Heart left ventricle (tissue), 16 donors: ENCODE results near the gene SRCIN1. TPM values are rescaled to one million over a fixed set of nuclear protein-coding genes. Genes with fewer than 3 reads are reported as not detected.
"Not testable (repeated sequence)": the region's sequence is repeated elsewhere in the genome, so short reads cannot be mapped to it uniquely, and the experiment has no call there.

Experiments used
- ATAC-seq, 4 donors: fragments of 200-7000 bp; cut with Tn5 transposase; one replicate each; pipeline ENCODE4 v1.9.1; 2020 to 2022; ENCODE audit warnings: moderate library complexity in 4 of 4, mild to moderate bottlenecking in 3 of 4, moderate number of reproducible peaks in 1 of 4
- DNase-seq, 5 donors: peaks; one replicate each; pipeline ENCODE4 v3.0.0-alpha.2; 2020
- H3K27ac ChIP-seq, 12 donors: fragments of 200-600 bp; sonication (generic) in 4 of 12; one replicate each; pipeline versions ENCODE4 v1.5.0 to v1.8.0; 2016 to 2022; ENCODE audit warnings: mild to moderate bottlenecking in 2 of 12
- H3K27me3 ChIP-seq, 9 donors: fragments of 200-600 bp; sonication (generic) in 2 of 9; one replicate each; pipeline versions ENCODE4 v1.5.1 to v1.8.0; 2016 to 2022; ENCODE audit warnings: mild to moderate bottlenecking in 3 of 9
- H3K36me3 ChIP-seq, 9 donors: fragments of 200-600 bp; sonication (generic) in 2 of 9; one replicate each; pipeline versions ENCODE4 v1.5.0 to v1.8.0; 2018 to 2022; ENCODE audit warnings: mild to moderate bottlenecking in 2 of 9
- H3K4me1 ChIP-seq, 12 donors: fragments of 200-600 bp; sonication (generic) in 4 of 12; one replicate each; pipeline versions ENCODE4 v1.5.0 to v1.8.0; 2016 to 2022; ENCODE audit warnings: mild to moderate bottlenecking in 3 of 12
- H3K4me3 ChIP-seq, 12 donors: fragments of 200-600 bp; sonication (generic) in 4 of 12; one replicate each; pipeline versions ENCODE4 v1.5.0 to v1.8.0; 2017 to 2022; ENCODE audit warnings: mild to moderate bottlenecking in 9 of 12, moderate library complexity in 4 of 12
- H3K9me3 ChIP-seq, 12 donors: fragments of 200-600 bp; sonication (generic) in 4 of 12; one replicate each; pipeline versions ENCODE4 v1.5.0 to v1.8.0; 2016 to 2022; ENCODE audit warnings: mild to moderate bottlenecking in 1 of 12
- POLR2A ChIP-seq, 2 donors: fragments of 450-650 bp; IDR thresholded peaks; one replicate each; pipeline ENCODE4 v1.6.1; 2017; ENCODE audit warnings: antibody characterized with exemption in 2 of 2, mild to moderate bottlenecking in 2 of 2, moderate library complexity in 2 of 2
- WGBS, 4 donors: extraction: QIAGEN DNeasy Blood & Tissue Kit in 2 of 4; methylation state at CpG; one replicate each; pipeline versions ENCODE4 v1.1.5 to v1.1.7; 2013 to 2018; 5-methylcytosine and 5-hydroxymethylcytosine counted together
- intact Hi-C, 10 donors: fragments of 100-400 bp; cut with DNase I; formaldehyde crosslinking; loops; one replicate each; pipeline versions ENCODE4 v1.11.1 to v1.14.2; 2022
- polyA plus RNA-seq, 2 donors: library from polyadenylated mRNA; stranded (reverse); fragments of 200-250 nt; gene quantifications; one replicate each; pipeline ENCODE4 v1.2.3, GENCODE V29; 2013
- total RNA-seq, 9 donors: library from RNA; depleted of rRNA in 2 of 9; stranded (reverse); fragments of >200 nt in 2 of 9; fragmentation: NEBNext Ultra II Directional in 3 of 9; extraction: Animal tissue kit (Norgen Biotek cat#: 25700) in 3 of 9; gene quantifications; one replicate each; pipeline versions ENCODE4 v1.1.0 to v1.2.4, GENCODE V29; 2016 to 2023
- TF ChIP-seq, protein P1 (sequence below), 12 donors: fragments of 200-600 bp; sonication (generic) in 4 of 12; IDR thresholded peaks; one replicate each; pipeline versions ENCODE4 v1.5.0 to v1.8.0; 2018 to 2022; ENCODE audit warnings: antibody characterized with exemption in 12 of 12, mild to moderate bottlenecking in 5 of 12
- donor health status: ischemic (EF 13 %, LVEDD 7.1; RV severe dilation, severe dysfunction).
- donor health status: healthy with polysubstance abuse.
- donor health status: DM: no; HTN: yes; CAD: no.
- donor health status: DM: no; HTN: no; CAD: no.
- donor health status: ischemic (EF 25% LVEDD 6.9; RV normal size, moderate dysfunction).
- donor health status: ischemic (EF 25% LVEDD 5.7; RV mildly dilated, moderate dysfunction).
- donor health status: healthy.
- donor health status: DM: yes; HTN: yes; CAD: no.
- donor health status: ischemic (EF 35%, LVEDD 5.7; RV mildly dilated, moderate dysfunction).
- donor health status: nonischemic (EF 11% LVEDD 7.7; RV severe dilation, severe dysfunction).
- donor health status: DM: yes; HTN: yes; CAD: no.
- donor health status: PGD.
- donor health status: ischemic (EF 29% LVEDD 5.4; RV normal size, mild dysfunction).
- donor health status: nonischemic (EF 23%, LVEDD 6.1; RV moderate dilation, normal function).

The SRCIN1 gene
- total and polyA plus RNA-seq, 11 donors = 0.19 to 1.7 (median 0.95) TPM

DNA sequence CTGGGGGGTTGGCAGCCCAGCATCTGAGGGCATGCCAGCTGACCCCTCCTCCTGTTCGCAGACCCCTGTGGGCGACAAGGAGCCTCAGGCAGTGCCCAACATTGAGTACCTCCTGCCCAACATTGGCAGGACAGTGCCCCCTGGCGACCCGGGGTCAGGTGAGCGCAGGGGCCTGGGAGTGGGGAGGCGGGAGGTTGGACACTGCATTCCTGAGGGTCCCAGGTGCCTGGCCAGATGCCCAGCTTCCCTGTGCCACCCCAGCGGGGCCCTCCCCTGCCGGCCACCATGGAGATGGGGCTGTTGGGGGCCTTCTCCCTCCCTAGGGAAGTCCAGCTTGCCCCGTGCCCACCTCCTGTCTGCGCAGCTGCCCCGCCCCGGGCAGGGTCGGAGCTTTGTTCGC is 107.4 kb downstream of the SRCIN1 start:
- 86 to 90% (median 87%) methylated on average over 8 to 14 of the region's 14 CpGs for WGBS, 4 donors
- DNase-seq (no peak), ATAC-seq (no peak)
- intact Hi-C loops = no loop called here
- no peak overlapping the region for H3K27ac ChIP-seq
- H3K4me3 ChIP-seq = no peak overlapping the region
- H3K4me1 ChIP-seq = no peaks in the 10 kb centered on the region
- peaks cover 0 to 94% (median 75%) of the 10 kb centered on the region in 9 donors for H3K36me3 ChIP-seq
- no peaks in the 10 kb centered on the region for H3K27me3 ChIP-seq
- no peaks in the 10 kb centered on the region for H3K9me3 ChIP-seq
- TF ChIP-seq, protein P1, sequence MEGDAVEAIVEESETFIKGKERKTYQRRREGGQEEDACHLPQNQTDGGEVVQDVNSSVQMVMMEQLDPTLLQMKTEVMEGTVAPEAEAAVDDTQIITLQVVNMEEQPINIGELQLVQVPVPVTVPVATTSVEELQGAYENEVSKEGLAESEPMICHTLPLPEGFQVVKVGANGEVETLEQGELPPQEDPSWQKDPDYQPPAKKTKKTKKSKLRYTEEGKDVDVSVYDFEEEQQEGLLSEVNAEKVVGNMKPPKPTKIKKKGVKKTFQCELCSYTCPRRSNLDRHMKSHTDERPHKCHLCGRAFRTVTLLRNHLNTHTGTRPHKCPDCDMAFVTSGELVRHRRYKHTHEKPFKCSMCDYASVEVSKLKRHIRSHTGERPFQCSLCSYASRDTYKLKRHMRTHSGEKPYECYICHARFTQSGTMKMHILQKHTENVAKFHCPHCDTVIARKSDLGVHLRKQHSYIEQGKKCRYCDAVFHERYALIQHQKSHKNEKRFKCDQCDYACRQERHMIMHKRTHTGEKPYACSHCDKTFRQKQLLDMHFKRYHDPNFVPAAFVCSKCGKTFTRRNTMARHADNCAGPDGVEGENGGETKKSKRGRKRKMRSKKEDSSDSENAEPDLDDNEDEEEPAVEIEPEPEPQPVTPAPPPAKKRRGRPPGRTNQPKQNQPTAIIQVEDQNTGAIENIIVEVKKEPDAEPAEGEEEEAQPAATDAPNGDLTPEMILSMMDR (IDR thresholded peaks at IDR 0.05) = no peak
- TF ChIP-seq POLR2A (IDR thresholded peaks at IDR 0.05) = no peak

DNA sequence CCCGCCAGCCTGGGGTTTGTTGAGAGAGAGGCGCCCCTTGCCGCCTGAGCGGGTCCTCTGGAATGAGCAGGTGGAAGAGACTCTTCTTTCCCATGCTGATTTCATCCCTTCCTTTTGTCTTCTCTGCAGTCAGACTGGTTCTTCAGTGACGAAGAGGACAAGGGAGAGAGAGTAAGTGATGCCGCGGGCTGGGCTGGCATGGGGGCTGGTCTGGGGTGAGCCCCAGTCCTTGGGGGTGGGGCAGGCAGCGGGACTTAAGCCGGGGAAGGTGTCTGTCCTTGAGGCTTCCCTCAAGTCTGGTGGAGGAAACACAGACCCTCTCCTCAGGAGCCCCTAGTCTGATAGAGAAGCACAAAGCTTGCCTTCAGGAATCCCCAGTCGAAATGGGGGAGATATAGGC is 108.1 kb downstream of the SRCIN1 start:
- intact Hi-C loops, H3K27ac ChIP-seq, H3K9me3 ChIP-seq, H3K4me1 ChIP-seq, DNase-seq, ATAC-seq, H3K4me3 ChIP-seq, H3K27me3 ChIP-seq: not testable (repeated sequence)
- H3K36me3 ChIP-seq = peaks cover 0 to 94% (median 75%) of the 10 kb centered on the region in 9 donors
- 86 to 92% (median 92%) methylated on average over 9 to 10 of the region's 10 CpGs for WGBS, 4 donors

DNA sequence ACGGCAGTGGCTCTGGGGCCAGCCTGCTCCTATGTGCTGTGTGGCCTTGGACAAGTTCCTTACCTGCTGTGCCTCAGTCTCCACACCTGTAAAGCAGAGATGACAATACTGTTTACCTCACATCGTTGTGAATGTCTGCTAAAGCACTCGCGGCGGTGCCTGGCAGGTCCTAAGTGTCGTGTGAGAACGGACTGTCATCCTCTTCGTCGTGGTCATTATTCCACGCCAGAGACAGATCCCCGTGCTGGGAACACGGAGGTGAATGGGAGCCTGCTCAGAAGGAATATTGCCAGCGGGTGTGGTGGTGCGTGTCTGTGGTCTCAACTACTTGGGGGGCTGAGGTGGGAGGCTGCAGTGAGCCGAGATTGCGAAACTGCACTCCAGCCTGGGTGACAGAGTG is 111.6 kb downstream of the SRCIN1 start:
- intact Hi-C loops = loop anchor here in 6 of 10 donors (5.0 kb wide), 2 partner anchors 72 to 173 kb away; no protein-coding TSS in a partner anchor

DNA sequence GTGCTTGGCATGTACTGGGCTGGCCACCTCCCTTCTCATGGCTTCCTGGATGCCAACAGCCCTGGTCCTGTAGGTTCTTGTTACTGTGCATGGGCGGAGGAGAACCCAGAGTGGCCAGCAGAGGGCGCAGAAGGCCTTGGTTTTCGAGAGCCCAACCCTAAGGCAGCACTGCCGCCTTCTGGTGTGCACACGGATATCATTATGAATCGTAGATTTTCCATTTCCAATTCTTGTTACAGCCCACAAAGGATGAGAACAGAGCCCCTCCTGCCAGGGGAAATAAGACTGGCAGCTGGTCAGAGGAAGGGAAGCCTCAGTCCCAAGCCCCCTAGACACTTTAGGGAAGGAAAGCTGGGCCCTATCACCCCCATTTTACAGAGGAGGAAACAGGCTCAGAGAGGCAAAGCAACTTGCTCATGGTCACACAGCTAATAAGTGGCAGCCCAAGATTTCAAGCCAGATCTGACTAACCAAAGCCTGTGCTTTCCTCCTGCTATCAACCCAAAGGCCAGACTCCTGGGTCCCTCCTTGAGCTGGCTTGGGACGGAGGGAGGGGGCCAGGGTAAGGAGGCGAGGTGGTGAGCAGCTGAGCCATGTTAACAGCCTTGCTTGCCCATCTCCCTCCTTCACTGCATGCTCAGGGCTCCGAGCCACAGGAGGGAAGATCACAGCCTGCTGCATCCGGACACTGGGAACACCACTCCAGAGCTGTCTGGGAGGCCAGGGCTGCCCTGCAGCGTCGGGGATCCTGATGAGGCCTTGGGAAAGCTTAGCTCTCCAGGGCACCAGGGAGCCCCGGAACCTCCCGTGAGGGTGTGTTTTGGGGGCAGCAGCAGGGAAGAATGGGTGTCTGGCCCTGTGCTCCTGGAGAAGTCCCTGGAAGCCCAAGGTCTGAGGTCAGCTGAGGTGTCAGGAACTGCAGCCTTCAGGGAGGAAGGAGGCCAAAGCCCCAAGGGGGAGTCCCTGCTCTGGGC is 113.4 kb downstream of the SRCIN1 start:
- H3K36me3 ChIP-seq = peaks cover 0 to 97% (median 67%) of the 10 kb centered on the region in 9 donors
- ATAC-seq (peak in 3 of 4 donors; percentile 68 to 76 (median 76)), DNase-seq (peak; percentile 81 to 94 (median 91))
- H3K27ac ChIP-seq, H3K9me3 ChIP-seq, H3K4me3 ChIP-seq, H3K27me3 ChIP-seq, H3K4me1 ChIP-seq: not testable (repeated sequence)
- 54 to 81% (median 56%) methylated on average over 5 to 14 of the region's 14 CpGs for WGBS, 4 donors
- intact Hi-C loops = loop anchor here in 7 of 10 donors (1.0 to 5.0 kb wide), 3 partner anchors 70 to 175 kb away; no protein-coding TSS in a partner anchor
- TF ChIP-seq, protein P1 (IDR thresholded peaks at IDR 0.05) = peak; percentile 47 to 80 (median 61)

More for the DNA sequence above, 111.6 kb downstream of the SRCIN1 start:
- not testable (repeated sequence) for H3K27ac ChIP-seq, H3K4me1 ChIP-seq, H3K4me3 ChIP-seq, ATAC-seq, H3K27me3 ChIP-seq, H3K9me3 ChIP-seq
- DNase-seq = peak in 1 of 5 donors; percentile 56
- 92 to 95% (median 92%) methylated on average over 15 to 16 of the region's 16 CpGs for WGBS, 4 donors
- peaks cover 0 to 96% (median 79%) of the 10 kb centered on the region in 9 donors for H3K36me3 ChIP-seq

DNA sequence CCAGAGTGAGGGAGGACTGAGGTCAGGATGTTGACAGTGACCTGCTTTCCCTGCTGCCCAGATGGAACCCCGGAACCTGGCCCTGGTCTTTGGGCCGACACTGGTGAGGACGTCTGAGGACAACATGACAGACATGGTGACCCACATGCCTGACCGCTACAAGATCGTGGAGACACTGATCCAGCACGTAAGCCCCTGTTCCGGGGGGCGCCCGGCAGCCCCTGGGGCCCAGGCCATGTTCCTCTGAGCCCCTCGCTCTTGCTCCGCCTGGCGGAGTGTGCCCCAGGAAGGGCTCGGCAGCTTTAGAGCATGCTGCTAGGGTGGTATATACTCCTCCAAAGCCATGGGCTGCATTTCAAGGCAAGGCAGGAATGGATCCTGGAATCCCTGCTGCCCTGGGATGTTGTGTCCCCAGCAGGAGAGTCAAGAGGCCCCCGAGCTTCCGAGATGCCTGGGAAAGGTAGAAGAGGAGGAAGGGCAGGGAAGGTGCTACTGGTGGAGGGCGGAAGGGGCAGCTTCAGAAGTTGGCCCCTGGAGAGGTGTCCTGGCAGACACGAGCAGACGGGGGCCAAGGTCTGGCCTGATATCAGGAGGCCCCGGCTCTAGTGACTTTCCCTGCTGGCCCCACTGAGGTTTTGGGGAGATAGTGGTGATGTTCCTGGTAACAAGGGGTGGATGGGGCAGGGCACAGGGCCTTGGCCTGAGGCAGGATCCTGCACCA is 114.2 kb downstream of the SRCIN1 start:
- DNase-seq = peak in 1 of 5 donors; percentile 7
- intact Hi-C loops = loop anchor here in 7 of 10 donors (1.0 to 5.0 kb wide), 3 partner anchors 69 to 176 kb away; no protein-coding TSS in a partner anchor
- WGBS, 4 donors = 81 to 87% (median 82%) methylated on average over 18 to 19 of the region's 19 CpGs
- not testable (repeated sequence) for H3K4me3 ChIP-seq, H3K4me1 ChIP-seq, H3K27me3 ChIP-seq, H3K9me3 ChIP-seq, H3K27ac ChIP-seq, ATAC-seq
- peaks cover 0 to 96% (median 65%) of the 10 kb centered on the region in 9 donors for H3K36me3 ChIP-seq

DNA sequence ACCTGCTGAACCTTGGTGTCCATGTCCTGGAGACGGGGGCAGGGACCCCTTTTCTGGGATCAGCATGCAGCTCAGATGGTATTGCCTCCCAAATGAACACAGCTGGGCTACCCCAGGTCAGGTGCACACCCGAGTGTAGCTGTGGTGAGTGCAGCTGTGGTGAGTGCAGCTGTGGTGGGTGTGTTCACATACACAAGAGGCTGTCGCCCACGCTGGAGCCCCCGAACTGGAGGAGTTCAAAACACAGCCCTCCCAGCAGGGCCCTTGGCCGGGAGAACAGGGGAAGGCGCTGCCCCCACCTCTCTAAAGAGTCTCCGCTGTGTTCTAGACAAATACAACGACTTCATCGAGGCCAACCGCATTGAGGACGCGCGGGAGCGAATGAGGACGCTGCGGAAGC is 116.0 kb downstream of the SRCIN1 start:
- ATAC-seq, H3K4me3 ChIP-seq, H3K27ac ChIP-seq, H3K27me3 ChIP-seq, H3K9me3 ChIP-seq: not testable (repeated sequence)
- peaks cover 0 to 22% (median 5%) of the 10 kb centered on the region in 12 donors for H3K4me1 ChIP-seq
- DNase-seq = peak in 1 of 5 donors; percentile 33
- H3K36me3 ChIP-seq = peaks cover 0 to 87% (median 52%) of the 10 kb centered on the region in 9 donors
- WGBS, 4 donors = 79 to 86% (median 83%) methylated on average over 8 to 17 of the region's 17 CpGs
- intact Hi-C loops = loop anchor here (5.0 to 10.0 kb wide), 6 partner anchors 47 to 178 kb away; partner anchors contain the start of genes SOCS7 (in 3 of the 10) and GPR179 (in 1 of the 10)

DNA sequence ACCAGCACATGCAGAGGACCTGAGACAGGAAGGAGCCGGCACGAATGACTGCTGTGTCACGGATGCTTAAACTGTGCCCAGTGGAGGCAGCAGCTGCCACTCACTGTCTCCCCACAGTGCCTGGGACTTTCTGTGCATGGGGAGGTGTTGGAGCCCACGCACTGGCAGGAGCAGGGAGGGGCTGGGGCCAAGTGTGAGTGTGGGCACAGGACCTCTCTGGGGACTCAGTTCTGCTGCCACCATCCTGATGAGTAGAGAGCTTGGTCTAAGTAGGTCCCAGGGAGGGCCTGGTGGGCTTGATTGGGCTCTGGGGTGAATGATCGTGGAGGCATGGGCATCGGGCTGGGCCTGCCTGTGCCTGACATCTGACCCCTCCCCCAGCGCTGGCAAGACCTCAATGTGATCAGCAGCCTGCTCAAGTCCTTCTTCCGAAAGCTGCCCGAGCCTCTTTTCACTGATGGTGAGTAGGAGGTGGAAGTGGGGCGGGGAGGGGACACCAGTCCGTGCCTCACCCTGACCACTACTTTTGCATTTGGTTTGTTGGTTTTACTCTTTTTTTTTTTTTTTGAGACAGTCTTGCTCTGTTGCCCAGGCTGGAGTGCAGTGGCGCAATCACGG is 120.0 kb downstream of the SRCIN1 start:
- Histone ChIP-seq H3K27ac (peak overlapping the region in 9 of 12 donors; percentile 10 to 79 (median 58)), H3K36me3 (peaks cover 0 to 80% (median 47%) of the 10 kb centered on the region in 9 donors), H3K4me1 (peaks cover 0 to 33% (median 13%) of the 10 kb centered on the region in 12 donors)
- intact Hi-C loops = loop anchor here (2.0 to 10.0 kb wide), 7 partner anchors 41 to 141 kb away; partner anchors contain the start of genes SOCS7 (in 3 of the 10) and GPR179 (in 1 of the 10)
- DNase-seq = peak in 2 of 5 donors; percentile 50 to 53
- H3K4me3 ChIP-seq, H3K27me3 ChIP-seq, H3K9me3 ChIP-seq, ATAC-seq: not testable (repeated sequence)
- 73 to 82% (median 74%) methylated on average over 12 to 13 of the region's 13 CpGs for WGBS, 4 donors
